WTC11 (cell line): ENCODE measurements around the gene MYBPH. TPM values are rescaled to one million over a fixed set of nuclear protein-coding genes. Genes with fewer than 3 reads are reported as not detected.

Experiments used
- total RNA-seq: library from RNA; stranded (reverse); gene quantifications from 3 replicates; pipeline ENCODE4 v1.2.3, GENCODE V29; 2021

The MYBPH gene
- total RNA-seq, 1 experiment from 2014 or later = not detected

Other genes with a start within 250 kb of the MYBPH start
- gene KLHL12, start 248.6 kb downstream of the MYBPH start, total RNA-seq = 29.6 to 35.5 TPM (median 34.6 TPM) in 3 replicates
- gene ADIPOR1, start 217.5 kb downstream of the MYBPH start, total RNA-seq = 68.7 to 73.2 TPM (median 72.6 TPM) in 3 replicates
- 15.6 to 18.4 TPM (median 17.6 TPM) in 3 replicates for gene CYB5R1, start 208.6 kb downstream of the MYBPH start, total RNA-seq
- 97.4 to 108 TPM (median 99.8 TPM) in 3 replicates for gene TMEM183A, start 168.5 kb downstream of the MYBPH start, total RNA-seq
- gene PPFIA4, start 149.3 kb downstream of the MYBPH start, total RNA-seq = 21.1 to 24.9 TPM (median 22.7 TPM) in 3 replicates
- not detected in 3 replicates for gene MYOG, start 89.8 kb downstream of the MYBPH start, total RNA-seq
- gene ADORA1, start 48.1 kb downstream of the MYBPH start, total RNA-seq = 1.8 to 2.7 TPM (median 2.6 TPM) in 3 replicates
- gene CHI3L1, start 10.9 kb upstream of the MYBPH start, total RNA-seq = 0.24 to 0.41 TPM (median 0.27 TPM) in 3 replicates
- 0.15 to 0.39 TPM (median 0.21 TPM) in 3 replicates for gene CHIT1, start 53.8 kb upstream of the MYBPH start, total RNA-seq
- gene BTG2, start 129.7 kb upstream of the MYBPH start, total RNA-seq = 13.5 to 19.4 TPM (median 15.4 TPM) in 3 replicates
- 0.05 to 0.79 TPM (median 0.14 TPM) in 3 replicates for gene FMOD, start 175.3 kb upstream of the MYBPH start, total RNA-seq